ENCODE data around the gene FUT6.
"Not testable (repeated sequence)": the region's sequence is repeated elsewhere in the genome, so short reads cannot be mapped to it uniquely, and the experiment has no call there.

FUT6 gene

GRCh38 chr19:5784581-5785147 is 54.8 kb downstream of the FUT6 start, which contains the start of gene PRR22:
TSS of gene PRR22 (minus strand) at chr19:5784746. CDS start at chr19:5784660, 86 bp downstream.
- no peak for DNase-seq

- no peak for DNase-seq
Observed at GRCh38 chr19:5782945-5783919, 56.3 kb downstream of the FUT6 start.

- no peak for DNase-seq
Observed at GRCh38 chr19:5782322-5782721, 57.2 kb downstream of the FUT6 start.

GRCh38 chr19:5780916-5781315 is 58.6 kb downstream of the FUT6 start:
- not testable (repeated sequence) for DNase-seq

Data from AML-193 (cell line).